PC-9 (cell line): ENCODE measurements around the gene SRGAP3. TPM values are rescaled to one million over a fixed set of nuclear protein-coding genes. Genes with fewer than 3 reads are reported as not detected.

Experiments used
- BruUV-seq: library from RNA; stranded (reverse); fragments of 400-500 nt; replicated peaks from 2 replicates; lab custom pipeline; 2021; lab: Mats Ljungman, UMichigan
- CTCF ChIA-PET: fragments of 300-600 bp; sonication (Branson Sonifier 250); formaldehyde crosslinking; loops from one replicate; lab custom pipeline; 2022; ENCODE audit warnings: antibody characterized with exemption; lab: Charles Lee
- POLR2A ChIA-PET: fragments of 300-600 bp; sonication (Branson Sonifier 250); formaldehyde crosslinking; loops from one replicate; lab custom pipeline; 2022; ENCODE audit warnings: antibody characterized with exemption; ENCODE audit not compliant: unreplicated experiment; lab: Charles Lee
- DNase-seq, 2 experiments: peaks; one replicate each; pipeline versions ENCODE4 v3.0.0 to v3.0.0-alpha.2; 2015 to 2022; ENCODE audit warnings: mixed read lengths in 1 of 2
- H2AFZ ChIP-seq: fragments of 200-600 bp; sonication (generic); 2 replicates; pipeline ENCODE4 v1.8.1; 2017; ENCODE audit warnings: antibody characterized with exemption
- H3F3A ChIP-seq: fragments of 200-600 bp; sonication (generic); 2 replicates; pipeline ENCODE4 v1.8.1; 2017; ENCODE audit warnings: antibody characterized with exemption, mild to moderate bottlenecking, low read depth; ENCODE audit not compliant: insufficient read depth
- H3K27ac ChIP-seq: fragments of 200-600 bp; sonication (generic); 2 replicates; pipeline ENCODE4 v1.6.1; 2016; ENCODE audit warnings: mixed run types
- H3K27me3 ChIP-seq: fragments of 200-600 bp; sonication (generic); 2 replicates; pipeline ENCODE4 v1.6.1; 2016; ENCODE audit warnings: low read depth, mixed run types; ENCODE audit not compliant: insufficient read depth
- H3K36me3 ChIP-seq: fragments of 200-600 bp; sonication (generic); 2 replicates; pipeline ENCODE4 v1.6.1; 2016; ENCODE audit warnings: low read depth, mixed run types
- H3K4me1 ChIP-seq: fragments of 200-600 bp; sonication (generic); replicated peaks from 2 replicates; pipeline ENCODE4 v1.6.1; 2016; ENCODE audit warnings: mixed run types; ENCODE audit not compliant: insufficient read depth
- H3K4me2 ChIP-seq: fragments of 200-600 bp; sonication (generic); 2 replicates; pipeline ENCODE4 v1.6.1; 2017; ENCODE audit warnings: mixed run types
- H3K4me3 ChIP-seq: fragments of 200-600 bp; sonication (generic); 2 replicates; pipeline ENCODE4 v1.6.1; 2016; ENCODE audit warnings: mixed run types
- H3K79me2 ChIP-seq: fragments of 200-600 bp; sonication (generic); 2 replicates; pipeline ENCODE4 v1.6.1; 2017; ENCODE audit warnings: low read depth, mixed run types
- H3K9me2 ChIP-seq: fragments of 200-600 bp; sonication (generic); 2 replicates; pipeline ENCODE4 v1.8.1; 2017; ENCODE audit warnings: mild to moderate bottlenecking; ENCODE audit not compliant: insufficient read depth
- H3K9me3 ChIP-seq: fragments of 200-600 bp; sonication (generic); 2 replicates; pipeline ENCODE4 v1.8.1; 2016; ENCODE audit warnings: low read depth; ENCODE audit not compliant: insufficient read depth
- H4K20me1 ChIP-seq: fragments of 200-600 bp; sonication (generic); 2 replicates; pipeline ENCODE4 v1.8.1; 2017; ENCODE audit not compliant: insufficient read depth
- CTCF ChIP-seq: fragments of 200-600 bp; sonication (generic); conservative IDR thresholded peaks from 2 replicates; pipeline ENCODE4 v1.6.1; 2017; ENCODE audit warnings: mixed run types, antibody characterized with exemption, mild to moderate bottlenecking, moderate library complexity
- EZH2 ChIP-seq: fragments of 200-600 bp; sonication (generic); IDR thresholded peaks from 2 replicates; pipeline ENCODE4 v1.8.0; 2017; ENCODE audit warnings: antibody characterized with exemption, low read depth
- intact Hi-C: fragments of 100-400 bp; cut with micrococcal nuclease; formaldehyde crosslinking; loops from one replicate; pipeline ENCODE4 v1.10.0; 2022; ENCODE audit not compliant: unreplicated experiment
- total RNA-seq: library from RNA; stranded (reverse); gene quantifications from 2 replicates; pipeline ENCODE4 v1.2.3, GENCODE V29; 2021

The SRGAP3 gene
- total RNA-seq, 1 experiment from 2014 or later = 17.5 TPM

DNA sequence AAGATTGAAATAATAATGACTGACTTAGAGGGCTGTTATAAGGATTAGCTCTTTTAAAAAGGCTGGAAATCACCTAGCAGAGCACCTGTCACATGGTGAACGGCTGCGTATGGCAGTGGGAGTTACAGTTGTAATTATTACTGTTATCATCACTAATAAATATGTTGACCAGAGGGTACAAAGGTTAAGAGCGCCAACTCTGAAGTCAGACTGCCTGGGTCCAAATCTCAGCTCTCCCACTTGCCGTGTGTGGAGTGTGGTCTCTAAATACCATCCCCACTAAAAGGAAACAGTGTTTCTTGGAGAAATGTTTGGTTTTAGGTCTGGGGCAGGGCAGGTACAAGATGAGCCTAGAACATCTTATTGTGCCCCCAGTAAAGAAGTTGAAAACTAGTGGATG lies 280.2 kb downstream of the SRGAP3 start:
- H3K4me1 ChIP-seq = peaks cover 15% of the 10 kb centered on the region
- H3K9me3 ChIP-seq = no peaks in the 10 kb centered on the region
- peaks cover 16% of the 10 kb centered on the region for H3F3A ChIP-seq
- intact Hi-C loops = no loop called here
- no peak for TF ChIP-seq CTCF
- no peak for TF ChIP-seq EZH2
- DNase-seq = no peak
- H3K27me3 ChIP-seq = no peaks in the 10 kb centered on the region
- no peak overlapping the region for H3K27ac ChIP-seq
- H3K4me3 ChIP-seq = no peak overlapping the region
- no peaks in the 10 kb centered on the region for H3K36me3 ChIP-seq
- no peak overlapping the region for H3K4me2 ChIP-seq
- H4K20me1 ChIP-seq = no peaks in the 10 kb centered on the region
- ChIA-PET POLR2A (no interaction called here), CTCF (interaction anchor here (1.0 kb wide), 1 partner anchor 350 kb away, joined by 3 read pairs; no protein-coding TSS in a partner anchor)
- H2AFZ ChIP-seq = no peak overlapping the region
- no peaks in the 10 kb centered on the region for H3K79me2 ChIP-seq
- no TSS peak for BruUV-seq
- no peaks in the 10 kb centered on the region for H3K9me2 ChIP-seq

GRCh38 chr3:8968375-8968882 lies 281.0 kb downstream of the SRGAP3 start:
- Histone ChIP-seq H3K9me3 (no peaks in the 10 kb centered on the region), H3K36me3 (no peaks in the 10 kb centered on the region), H3F3A (peaks cover 24% of the 10 kb centered on the region), H3K27ac (no peak overlapping the region), H3K4me2 (no peak overlapping the region), H3K9me2 (no peaks in the 10 kb centered on the region), H3K4me1 (peaks cover 22% of the 10 kb centered on the region), H3K4me3 (no peak overlapping the region), H3K79me2 (no peaks in the 10 kb centered on the region), H4K20me1 (no peaks in the 10 kb centered on the region), H2AFZ (no peak overlapping the region), H3K27me3 (no peaks in the 10 kb centered on the region)
- no peak for DNase-seq
- no TSS peak for BruUV-seq
- ChIA-PET POLR2A (no interaction called here), CTCF (no interaction called here)
- TF ChIP-seq CTCF = no peak
- no peak for TF ChIP-seq EZH2
- intact Hi-C loops = no loop called here

DNA sequence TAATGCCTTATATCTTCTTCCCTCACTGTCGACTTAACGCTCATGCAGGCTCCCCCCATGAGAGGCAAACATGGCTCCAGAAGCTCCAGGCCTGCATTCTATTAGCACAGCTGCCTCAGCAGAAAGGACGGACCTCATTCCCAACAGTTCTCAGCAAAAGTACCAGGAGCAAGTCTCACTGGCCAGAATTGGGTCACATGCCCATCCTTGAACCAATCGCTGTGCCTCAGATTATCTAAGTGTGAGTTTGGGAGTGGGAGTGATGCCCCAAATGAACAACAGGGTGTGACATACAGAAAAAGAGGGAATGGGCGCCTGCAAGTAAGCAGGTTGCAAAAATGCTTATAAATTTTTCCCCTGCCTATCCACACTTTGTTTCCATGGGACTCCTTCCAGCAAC lies 281.9 kb downstream of the SRGAP3 start:
- no peaks in the 10 kb centered on the region for H3K36me3 ChIP-seq
- no peaks in the 10 kb centered on the region for H3K9me2 ChIP-seq
- POLR2A ChIA-PET = no interaction called here
- H3F3A ChIP-seq = peaks cover 24% of the 10 kb centered on the region
- H3K27ac ChIP-seq = no peak overlapping the region
- no peaks in the 10 kb centered on the region for H3K9me3 ChIP-seq
- H3K79me2 ChIP-seq = peaks cover 6% of the 10 kb centered on the region
- no peaks in the 10 kb centered on the region for H3K27me3 ChIP-seq
- no peak for DNase-seq
- TF ChIP-seq CTCF (no peak), EZH2 (no peak)
- CTCF ChIA-PET = no interaction called here
- peaks cover 22% of the 10 kb centered on the region for H3K4me1 ChIP-seq
- no peak overlapping the region for H2AFZ ChIP-seq
- H3K4me2 ChIP-seq = no peak overlapping the region
- H4K20me1 ChIP-seq = no peaks in the 10 kb centered on the region
- BruUV-seq = no TSS peak
- intact Hi-C loops = no loop called here
- no peak overlapping the region for H3K4me3 ChIP-seq
